Measurements from ENCODE around the gene COA5.

DNA sequence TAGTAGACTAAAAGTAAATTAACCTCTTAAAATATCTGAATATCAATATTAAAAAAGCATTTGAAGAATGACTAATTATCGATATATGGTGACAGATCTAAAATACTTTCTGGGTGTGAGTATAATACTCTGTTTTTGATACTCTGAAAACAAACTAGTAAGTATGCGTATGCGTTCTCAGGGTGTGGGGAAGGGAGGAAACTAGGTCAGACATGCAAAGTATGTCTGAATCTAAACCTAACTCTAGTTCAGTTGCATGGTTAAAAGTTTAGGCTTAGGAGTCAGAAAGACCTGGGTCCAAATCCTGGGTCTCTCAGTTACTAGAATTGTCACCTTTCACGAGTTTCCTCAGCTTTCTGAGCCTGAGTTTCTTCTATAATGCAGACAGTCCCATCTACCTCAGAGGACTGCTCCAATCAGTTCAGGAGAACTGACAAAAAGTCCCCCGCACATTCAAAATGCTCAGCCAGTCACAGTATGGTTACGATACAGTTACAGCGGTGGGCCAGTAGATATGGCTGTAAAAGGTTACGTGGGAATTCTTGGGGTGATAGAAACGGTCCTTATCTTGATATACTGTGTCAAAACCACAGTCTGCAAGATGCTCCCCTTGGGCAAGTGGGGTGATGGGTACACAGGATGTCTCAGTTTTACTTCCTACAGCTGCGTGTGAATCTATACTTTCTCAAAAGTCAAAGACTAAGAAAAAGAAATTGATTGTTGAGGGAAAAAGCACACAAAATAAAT is 29.3 kb upstream of the COA5 start:
- TF ChIP-seq, protein P1, sequence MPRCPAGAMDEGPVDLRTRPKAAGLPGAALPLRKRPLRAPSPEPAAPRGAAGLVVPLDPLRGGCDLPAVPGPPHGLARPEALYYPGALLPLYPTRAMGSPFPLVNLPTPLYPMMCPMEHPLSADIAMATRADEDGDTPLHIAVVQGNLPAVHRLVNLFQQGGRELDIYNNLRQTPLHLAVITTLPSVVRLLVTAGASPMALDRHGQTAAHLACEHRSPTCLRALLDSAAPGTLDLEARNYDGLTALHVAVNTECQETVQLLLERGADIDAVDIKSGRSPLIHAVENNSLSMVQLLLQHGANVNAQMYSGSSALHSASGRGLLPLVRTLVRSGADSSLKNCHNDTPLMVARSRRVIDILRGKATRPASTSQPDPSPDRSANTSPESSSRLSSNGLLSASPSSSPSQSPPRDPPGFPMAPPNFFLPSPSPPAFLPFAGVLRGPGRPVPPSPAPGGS (IDR thresholded peaks at IDR 0.05) = no peak
- TF ChIP-seq GATA3 (IDR thresholded peaks at IDR 0.05; ENCODE audit: borderline replicate concordance) (no peak), POLR2A (IDR thresholded peaks at IDR 0.05; ENCODE audit: low read length) (no peak), CEBPB (IDR thresholded peaks at IDR 0.05) (no peak), CHD2 (IDR thresholded peaks at IDR 0.05; ENCODE audit: low read length, partially characterized antibody) (no peak), HOXA7 (CRISPR knock-in tag; IDR thresholded peaks at IDR 0.05) (no peak), RFX5 (IDR thresholded peaks at IDR 0.05) (no peak), MAFK (IDR thresholded peaks at IDR 0.05; ENCODE audit: partially characterized antibody) (no peak)
- TF ChIP-seq, protein P2, sequence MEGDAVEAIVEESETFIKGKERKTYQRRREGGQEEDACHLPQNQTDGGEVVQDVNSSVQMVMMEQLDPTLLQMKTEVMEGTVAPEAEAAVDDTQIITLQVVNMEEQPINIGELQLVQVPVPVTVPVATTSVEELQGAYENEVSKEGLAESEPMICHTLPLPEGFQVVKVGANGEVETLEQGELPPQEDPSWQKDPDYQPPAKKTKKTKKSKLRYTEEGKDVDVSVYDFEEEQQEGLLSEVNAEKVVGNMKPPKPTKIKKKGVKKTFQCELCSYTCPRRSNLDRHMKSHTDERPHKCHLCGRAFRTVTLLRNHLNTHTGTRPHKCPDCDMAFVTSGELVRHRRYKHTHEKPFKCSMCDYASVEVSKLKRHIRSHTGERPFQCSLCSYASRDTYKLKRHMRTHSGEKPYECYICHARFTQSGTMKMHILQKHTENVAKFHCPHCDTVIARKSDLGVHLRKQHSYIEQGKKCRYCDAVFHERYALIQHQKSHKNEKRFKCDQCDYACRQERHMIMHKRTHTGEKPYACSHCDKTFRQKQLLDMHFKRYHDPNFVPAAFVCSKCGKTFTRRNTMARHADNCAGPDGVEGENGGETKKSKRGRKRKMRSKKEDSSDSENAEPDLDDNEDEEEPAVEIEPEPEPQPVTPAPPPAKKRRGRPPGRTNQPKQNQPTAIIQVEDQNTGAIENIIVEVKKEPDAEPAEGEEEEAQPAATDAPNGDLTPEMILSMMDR (IDR thresholded peaks at IDR 0.05) = no peak
- TF ChIP-seq, protein P3, sequence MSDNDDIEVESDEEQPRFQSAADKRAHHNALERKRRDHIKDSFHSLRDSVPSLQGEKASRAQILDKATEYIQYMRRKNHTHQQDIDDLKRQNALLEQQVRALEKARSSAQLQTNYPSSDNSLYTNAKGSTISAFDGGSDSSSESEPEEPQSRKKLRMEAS (IDR thresholded peaks at IDR 0.05) = no peak
